22Rv1 (cell line): Measurements from ENCODE around the gene TXNDC5.

Experiments
- ZFX ChIP-seq: fragments of 450-650 bp; IDR thresholded peaks from 2 replicates; pipeline ENCODE4 v1.6.1; 2017; ENCODE audit warnings: antibody characterized with exemption, borderline replicate concordance
- TF ChIP-seq, protein P1 (sequence below): fragments of 450-650 bp; IDR thresholded peaks from 2 replicates; pipeline ENCODE4 v1.5.1; 2017; ENCODE audit warnings: mild to moderate bottlenecking

DNA sequence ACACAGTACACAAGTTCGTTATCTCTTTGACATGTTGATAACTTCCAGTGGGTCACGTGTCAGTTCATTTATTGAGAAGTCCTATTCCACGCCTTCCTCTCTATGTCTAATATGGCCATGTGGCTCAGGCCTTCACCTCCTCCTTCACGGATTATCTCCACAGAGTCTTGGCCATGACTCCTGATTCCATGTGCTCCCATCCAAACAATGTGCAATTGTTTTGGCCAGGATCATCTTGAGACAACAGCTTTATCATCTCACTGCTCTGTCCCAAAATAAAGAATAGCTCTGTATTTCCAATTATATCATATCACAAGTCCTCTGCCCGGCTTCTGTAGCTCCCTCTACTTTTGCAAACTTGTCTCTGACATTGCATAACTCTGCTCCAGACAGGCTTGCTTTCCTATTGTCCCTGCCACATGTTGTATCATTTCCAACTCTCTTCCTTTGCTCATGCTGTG lies 11.1 kb upstream of the TXNDC5 start:
- TF ChIP-seq, protein P1, sequence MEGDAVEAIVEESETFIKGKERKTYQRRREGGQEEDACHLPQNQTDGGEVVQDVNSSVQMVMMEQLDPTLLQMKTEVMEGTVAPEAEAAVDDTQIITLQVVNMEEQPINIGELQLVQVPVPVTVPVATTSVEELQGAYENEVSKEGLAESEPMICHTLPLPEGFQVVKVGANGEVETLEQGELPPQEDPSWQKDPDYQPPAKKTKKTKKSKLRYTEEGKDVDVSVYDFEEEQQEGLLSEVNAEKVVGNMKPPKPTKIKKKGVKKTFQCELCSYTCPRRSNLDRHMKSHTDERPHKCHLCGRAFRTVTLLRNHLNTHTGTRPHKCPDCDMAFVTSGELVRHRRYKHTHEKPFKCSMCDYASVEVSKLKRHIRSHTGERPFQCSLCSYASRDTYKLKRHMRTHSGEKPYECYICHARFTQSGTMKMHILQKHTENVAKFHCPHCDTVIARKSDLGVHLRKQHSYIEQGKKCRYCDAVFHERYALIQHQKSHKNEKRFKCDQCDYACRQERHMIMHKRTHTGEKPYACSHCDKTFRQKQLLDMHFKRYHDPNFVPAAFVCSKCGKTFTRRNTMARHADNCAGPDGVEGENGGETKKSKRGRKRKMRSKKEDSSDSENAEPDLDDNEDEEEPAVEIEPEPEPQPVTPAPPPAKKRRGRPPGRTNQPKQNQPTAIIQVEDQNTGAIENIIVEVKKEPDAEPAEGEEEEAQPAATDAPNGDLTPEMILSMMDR = no peak
- TF ChIP-seq ZFX = no peak
